ENCODE results near the gene PSMD11. TPM values are rescaled to one million over a fixed set of nuclear protein-coding genes. Genes with fewer than 3 reads are reported as not detected.
"Not testable (repeated sequence)": the region's sequence is repeated elsewhere in the genome, so short reads cannot be mapped to it uniquely, and the experiment has no call there.

The PSMD11 gene
- total RNA-seq, 1 donor from 2014 or later = 130 TPM

DNA sequence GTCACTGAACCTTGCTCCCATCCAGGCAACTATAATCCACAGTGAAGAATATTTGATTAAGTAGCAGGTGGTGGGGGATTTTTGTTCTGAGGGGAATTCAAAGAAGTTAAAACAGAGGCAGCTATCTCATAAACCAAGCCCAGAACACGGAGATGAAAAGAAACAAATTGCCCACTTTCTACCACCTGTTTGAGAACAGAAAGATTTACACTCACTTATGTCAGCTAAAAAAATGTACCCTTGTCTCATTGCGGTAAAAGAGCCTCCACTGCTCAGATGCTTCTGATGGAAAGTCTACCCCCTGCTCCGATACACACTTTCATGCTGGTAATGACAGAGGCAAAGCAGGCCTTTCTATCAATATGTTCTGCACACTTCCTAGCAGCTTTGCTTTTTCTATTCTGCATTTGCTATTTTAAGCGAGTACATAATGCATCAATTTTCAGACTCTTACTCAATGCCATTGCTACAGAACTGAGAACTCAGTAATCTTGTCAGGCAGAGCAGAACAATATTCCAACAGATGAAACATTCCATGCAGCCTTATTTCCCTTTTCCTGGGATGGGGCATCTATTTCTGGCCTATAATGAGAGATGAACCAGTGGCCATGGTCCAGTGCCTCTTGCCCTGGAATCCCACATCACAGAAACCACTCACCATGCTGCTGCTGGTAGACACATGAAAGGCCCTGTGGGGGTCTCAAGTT lies 71.5 kb downstream of the PSMD11 start:
- no peak for DNase-seq

GRCh38 chr17:32516450-32516849 lies 72.1 kb downstream of the PSMD11 start:
- DNase-seq = no peak

GRCh38 chr17:32516940-32517701 lies 72.8 kb downstream of the PSMD11 start:
- DNase-seq = no peak

DNA sequence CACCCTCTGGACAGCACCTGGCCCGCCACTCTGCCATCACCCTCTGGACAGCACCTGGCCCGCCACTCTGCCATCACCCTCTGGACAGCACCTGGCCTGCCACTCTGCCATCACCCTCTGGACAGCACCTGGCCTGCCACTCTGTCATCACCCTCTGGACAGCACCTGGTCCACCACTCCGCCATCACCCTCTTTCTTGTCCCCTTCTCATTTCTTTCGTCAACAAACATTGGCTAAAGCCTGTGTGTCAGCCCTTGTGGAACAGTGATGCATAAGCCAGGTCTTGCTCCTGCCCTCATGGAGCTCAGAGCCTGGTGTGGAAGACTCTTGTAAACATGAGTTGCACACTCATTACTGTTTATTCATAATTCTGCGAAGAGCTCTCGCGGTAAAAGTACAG lies 73.7 kb downstream of the PSMD11 start:
- no peak for DNase-seq

GRCh38 chr17:32518646-32519227 lies 74.4 kb downstream of the PSMD11 start:
- DNase-seq = no peak

GRCh38 chr17:32519228-32520103 lies 75.2 kb downstream of the PSMD11 start:
- peak; percentile 58 for DNase-seq

GRCh38 chr17:32520104-32520701 lies 75.9 kb downstream of the PSMD11 start:
- peak; percentile 77 for DNase-seq

DNA sequence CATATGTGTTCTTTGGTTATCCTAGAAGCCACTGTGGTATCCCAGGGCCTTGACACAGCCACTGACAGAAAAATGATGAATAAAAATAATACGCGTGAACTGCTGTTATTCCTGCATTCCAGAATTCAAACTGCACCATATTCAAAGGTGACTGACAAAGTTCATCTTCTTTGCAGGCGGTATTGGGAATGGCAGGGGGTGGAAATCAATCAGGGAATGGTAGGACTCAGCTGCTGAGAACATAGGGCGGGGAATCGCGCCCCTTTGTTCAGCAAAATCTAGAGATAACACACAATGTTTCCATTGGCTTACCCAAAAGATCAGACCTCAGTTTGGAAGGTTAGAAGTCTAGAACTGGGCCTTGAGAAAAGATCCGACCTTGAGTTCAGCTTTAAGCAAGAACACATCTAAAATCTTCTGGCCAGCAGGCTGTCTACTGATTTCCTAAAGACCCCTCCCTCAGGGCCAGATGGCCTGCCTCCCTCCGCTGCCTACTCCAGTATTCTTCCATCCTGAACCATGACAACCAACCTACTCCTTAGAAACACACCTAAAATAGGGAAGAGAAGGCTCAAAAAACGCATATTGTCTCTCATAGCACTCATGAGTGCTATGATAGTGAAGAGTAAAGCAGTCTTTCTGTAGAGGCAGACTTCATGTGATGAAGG lies 76.6 kb downstream of the PSMD11 start:
- no peak for DNase-seq

GRCh38 chr17:32523017-32523680 lies 78.8 kb downstream of the PSMD11 start:
- no peak for DNase-seq

DNA sequence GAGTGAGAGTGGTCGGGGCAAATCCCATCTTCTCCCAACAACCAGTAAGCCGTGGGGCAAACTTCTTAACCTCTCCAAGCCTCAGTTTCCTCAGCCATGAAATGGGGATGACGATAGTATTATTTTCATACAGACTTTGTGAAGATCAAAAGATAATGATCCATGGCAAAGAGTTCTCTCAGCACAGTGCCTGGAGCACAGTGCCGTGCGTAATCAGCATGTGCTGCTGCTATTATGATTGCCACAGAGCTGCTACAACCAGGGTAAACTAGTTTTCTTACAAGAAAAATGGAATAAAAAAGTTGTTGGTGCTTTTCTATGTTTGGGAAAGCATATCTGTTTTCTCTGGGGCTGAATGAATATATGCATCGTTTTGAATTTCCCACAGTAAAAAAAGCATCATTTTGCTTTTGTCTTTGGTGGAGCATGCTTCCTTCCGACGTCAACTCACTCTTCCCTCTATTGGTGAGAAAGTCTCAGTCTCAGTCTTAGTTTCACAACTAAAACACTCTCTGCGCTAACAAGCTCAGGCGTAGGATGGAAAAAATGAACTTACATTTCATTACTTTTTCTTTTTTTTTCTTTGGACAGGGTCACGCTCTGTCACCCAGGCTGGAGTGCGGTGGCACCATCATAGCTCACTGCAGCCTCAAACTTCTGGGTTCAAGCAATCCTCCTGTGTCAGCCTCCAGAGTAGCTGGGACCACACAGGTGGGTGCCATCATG lies 79.7 kb downstream of the PSMD11 start:
- no peak for DNase-seq

DNA sequence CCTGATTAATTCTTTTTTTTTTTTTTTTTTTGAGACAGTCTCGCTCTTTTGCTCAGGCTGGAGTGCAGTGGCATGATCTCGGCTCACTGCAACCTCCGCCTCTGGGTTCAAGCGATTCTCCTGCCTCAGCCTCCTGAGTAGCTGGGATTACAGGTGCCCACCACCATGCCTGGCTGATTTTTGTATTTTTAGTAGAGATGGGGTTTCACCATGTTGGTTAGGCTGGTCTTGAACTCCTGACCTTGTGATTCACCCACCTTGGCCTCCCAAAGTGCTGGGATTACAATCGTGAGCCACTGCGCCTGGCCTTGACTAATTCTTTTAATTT lies 80.2 kb downstream of the PSMD11 start:
- not testable (repeated sequence) for DNase-seq

GRCh38 chr17:32525122-32525521 lies 80.8 kb downstream of the PSMD11 start:
- DNase-seq = no peak

GRCh38 chr17:32527146-32527545 lies 82.8 kb downstream of the PSMD11 start:
- DNase-seq = no peak

DNA sequence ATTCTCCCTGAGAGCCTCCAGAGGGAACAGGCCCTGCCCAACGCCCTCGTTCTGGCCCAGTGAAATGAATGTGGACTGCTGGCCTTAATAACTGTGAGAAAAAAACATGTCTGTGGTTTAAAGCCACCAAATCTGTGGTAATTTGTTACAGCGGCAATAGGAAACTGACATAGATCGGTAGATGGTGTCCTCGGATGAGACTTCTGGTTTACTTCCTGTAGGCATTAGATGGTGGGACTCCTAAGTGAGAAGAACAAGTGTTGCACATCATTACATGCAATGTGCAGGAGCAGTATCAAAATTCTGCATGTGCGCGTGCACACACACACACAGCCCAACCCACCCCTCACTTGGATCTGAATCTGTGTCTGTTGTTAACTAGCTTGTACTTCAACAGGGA lies 84.5 kb downstream of the PSMD11 start:
- no peak for DNase-seq

DNA sequence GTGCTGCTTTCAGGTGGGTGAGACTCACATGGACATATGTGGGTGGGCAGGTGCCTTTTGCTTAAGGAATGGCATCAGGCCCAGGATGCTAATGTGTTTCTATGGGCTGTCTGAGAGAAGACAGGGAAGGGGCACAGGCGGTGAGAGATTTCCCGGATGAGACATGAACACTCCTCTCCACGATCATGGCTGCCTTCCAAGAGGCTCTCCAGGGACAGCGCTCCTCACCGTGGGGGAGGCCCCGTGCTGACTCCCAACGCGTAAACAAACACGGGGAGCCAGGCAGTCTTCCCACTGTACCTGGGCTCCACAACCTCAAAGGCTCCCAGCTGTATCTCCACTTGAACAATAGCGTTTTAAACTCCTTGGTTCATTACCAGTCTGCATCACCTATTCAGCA lies 85.3 kb downstream of the PSMD11 start:
- no peak for DNase-seq

Other genes starting within 250 kb of the PSMD11 start
- 0.05 TPM in 1 of 2 replicates, not detected in the other for gene RHBDL3, start 178.7 kb upstream of the PSMD11 start, total RNA-seq
- 16.5 and 19.6 TPM in 2 replicates for gene C17orf75, start 102.3 kb upstream of the PSMD11 start, total RNA-seq
- gene ZNF207, start 94.4 kb upstream of the PSMD11 start, total RNA-seq = 115 and 117 TPM in 2 replicates
- gene CDK5R1, start 42.5 kb downstream of the PSMD11 start, total RNA-seq = 1.4 and 1.9 TPM in 2 replicates